Measurements from ENCODE around the gene ELAVL4. TPM values are rescaled to one million over a fixed set of nuclear protein-coding genes. Genes with fewer than 3 reads are reported as not detected.

ELAVL4 gene
- total RNA-seq, 3 donors from 2014 or later = 0.52 to 8.3 (median 0.82) TPM

DNA sequence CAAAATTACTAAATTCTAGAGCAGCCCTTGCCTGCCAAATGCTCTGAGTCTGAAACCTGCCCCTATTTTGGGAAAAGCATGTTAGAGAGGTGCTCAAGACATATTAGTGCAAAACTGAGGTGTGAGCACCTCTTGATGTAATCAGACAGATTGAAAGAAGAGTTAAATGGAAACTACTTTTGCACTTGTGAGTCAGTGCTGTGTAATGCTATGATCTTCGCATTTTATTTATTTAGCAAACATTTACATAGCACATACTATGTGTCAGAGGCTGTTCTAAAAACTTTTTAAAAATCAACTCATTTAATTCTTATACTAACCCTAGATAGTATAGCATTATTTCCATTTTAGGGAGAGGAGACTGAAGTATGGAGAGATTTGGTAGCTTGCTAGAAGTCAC, 138.1 kb downstream of the ELAVL4 start:
- DNase-seq (no peak), ATAC-seq (no peak)
- TF ChIP-seq CTCF (IDR thresholded peaks at IDR 0.05) = no peak
- Histone ChIP-seq H3K4me1 (ENCODE audit: low read depth) (no peaks in the 10 kb centered on the region), H3K4me3 (no peak overlapping the region), H3K9me3 (no peaks in the 10 kb centered on the region), H3K36me3 (ENCODE audit: low read depth) (no peaks in the 10 kb centered on the region)
- intact Hi-C loops (cut with DNase I, micrococcal nuclease) = no loop called here

GRCh38 chr1:50251702-50252101, 143.0 kb downstream of the ELAVL4 start:
- intact Hi-C loops (cut with DNase I, micrococcal nuclease) = no loop called here
- H3K36me3 ChIP-seq (ENCODE audit: low read depth) = no peaks in the 10 kb centered on the region
- no peaks in the 10 kb centered on the region for H3K4me1 ChIP-seq (ENCODE audit: low read depth)
- ATAC-seq (no peak), DNase-seq (no peak)
- no peaks in the 10 kb centered on the region for H3K9me3 ChIP-seq
- TF ChIP-seq CTCF (IDR thresholded peaks at IDR 0.05) = no peak
- no peak overlapping the region for H3K4me3 ChIP-seq

DNA sequence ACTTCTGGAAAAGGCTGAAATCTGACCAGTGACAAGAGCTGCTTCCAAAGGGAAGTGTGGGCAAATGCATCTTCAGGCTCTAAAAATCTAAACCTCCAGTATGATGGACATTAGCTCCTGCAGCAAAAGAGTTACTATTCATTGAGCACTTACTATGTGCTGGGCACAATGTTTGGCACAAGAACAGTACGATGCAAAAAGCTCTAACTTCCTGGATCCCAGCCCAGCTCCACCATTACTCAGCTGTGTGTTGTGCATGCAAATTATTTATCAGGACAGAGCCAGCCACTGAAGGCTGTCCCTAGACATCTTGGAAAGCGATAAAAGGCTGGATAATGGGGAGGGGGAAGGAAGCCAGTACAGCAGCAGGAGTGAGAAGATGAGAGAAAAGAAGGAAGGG, 143.5 kb downstream of the ELAVL4 start:
- no peak overlapping the region for H3K4me3 ChIP-seq
- no peak for DNase-seq
- no peaks in the 10 kb centered on the region for H3K36me3 ChIP-seq (ENCODE audit: low read depth)
- no peaks in the 10 kb centered on the region for H3K9me3 ChIP-seq
- H3K4me1 ChIP-seq (ENCODE audit: low read depth) = no peaks in the 10 kb centered on the region
- TF ChIP-seq CTCF (IDR thresholded peaks at IDR 0.05) = no peak
- ATAC-seq = no peak
- intact Hi-C loops (cut with DNase I, micrococcal nuclease) = no loop called here

Other genes with a start within 250 kb of the ELAVL4 start
- gene AGBL4, start 85.0 kb upstream of the ELAVL4 start, total RNA-seq = under 1 TPM in 2 of 3 donors, not detected in 1; 0.46 to 0.57 TPM

All from mucosa of descending colon (tissue), 3 donors.